Keratinocyte (primary cell): Measurements from ENCODE around the gene HDAC7. TPM values are rescaled to one million over a fixed set of nuclear protein-coding genes. Genes with fewer than 3 reads are reported as not detected.
A peak's percentile ranks its signal among the peaks of the same experiment; 100 is the strongest.

Source experiments
- DNase-seq: peaks from one replicate; pipeline ENCODE4 v3.0.0-alpha.2; 2011; ENCODE audit warnings: low read depth, missing footprints, low spot score
- FAIRE-seq: peaks from 2 replicates; lab custom pipeline; 2011; peaks lifted over from hg19 to GRCh38; lab: Jason Lieb, UNC
- H2AFZ ChIP-seq: 2 replicates; pipeline ENCODE4 v1.6.0; 2012; ENCODE audit warnings: low read length, control low read depth, inconsistent platforms; ENCODE audit not compliant: control insufficient read depth
- H3K27ac ChIP-seq: 2 replicates; pipeline ENCODE4 v1.5.1; 2011; ENCODE audit warnings: low read length; ENCODE audit not compliant: control insufficient read depth, insufficient read depth
- H3K27me3 ChIP-seq: 3 replicates; pipeline ENCODE4 v1.6.0; 2011; ENCODE audit warnings: low read length; ENCODE audit not compliant: control insufficient read depth, insufficient read depth; ENCODE audit errors: extremely low read depth
- H3K36me3 ChIP-seq, 2 experiments: 2 replicates in 1 of 2; 3 replicates in 1 of 2; pipeline ENCODE4 v1.5.1; 2011; ENCODE audit warnings: low read length in 2 of 2, mild to moderate bottlenecking in 1 of 2; ENCODE audit not compliant: control insufficient read depth in 2 of 2, insufficient read depth in 2 of 2; ENCODE audit errors: extremely low read depth in 1 of 2
- H3K4me1 ChIP-seq: 3 replicates; pipeline ENCODE4 v1.5.1; 2011; ENCODE audit warnings: low read length; ENCODE audit not compliant: control insufficient read depth, insufficient read depth; ENCODE audit errors: extremely low read depth
- H3K4me2 ChIP-seq: 3 replicates; pipeline ENCODE4 v1.6.0; 2011; ENCODE audit warnings: low read depth, low read length; ENCODE audit not compliant: control insufficient read depth, insufficient read depth; ENCODE audit errors: extremely low read depth
- H3K4me3 ChIP-seq, 3 experiments: fragments of 200-600 bp in 1 of 3; sonication (generic) in 1 of 3; 2 replicates in 2 of 3; 3 replicates in 1 of 3; pipeline ENCODE4 v1.5.1; 2011 to 2016; ENCODE audit warnings: low read length in 3 of 3, mild to moderate bottlenecking in 3 of 3, control low read depth in 2 of 3, inconsistent platforms in 1 of 3, low read depth in 1 of 3, mixed read lengths in 1 of 3, mixed run types in 1 of 3, moderate library complexity in 1 of 3; ENCODE audit not compliant: control insufficient read depth in 2 of 3, insufficient read depth in 2 of 3; ENCODE audit errors: extremely low read depth in 1 of 3
- H3K79me2 ChIP-seq: 2 replicates; pipeline ENCODE4 v1.6.0; 2012; ENCODE audit warnings: low read length; ENCODE audit not compliant: control insufficient read depth, insufficient read depth
- H3K9ac ChIP-seq: 3 replicates; pipeline ENCODE4 v1.6.0; 2011; ENCODE audit warnings: low read length; ENCODE audit not compliant: control insufficient read depth, insufficient read depth; ENCODE audit errors: extremely low read depth
- H3K9me1 ChIP-seq: 3 replicates; pipeline ENCODE4 v1.6.0; 2011; ENCODE audit warnings: low read length; ENCODE audit not compliant: control insufficient read depth, insufficient read depth; ENCODE audit errors: extremely low read depth
- H3K9me3 ChIP-seq: 2 replicates; pipeline ENCODE4 v1.5.1; 2012; ENCODE audit warnings: low read depth, low read length; ENCODE audit not compliant: control insufficient read depth
- H4K20me1 ChIP-seq: 3 replicates; pipeline ENCODE4 v1.6.0; 2011; ENCODE audit warnings: low read length; ENCODE audit not compliant: control insufficient read depth, insufficient read depth; ENCODE audit errors: extremely low read depth
- CTCF ChIP-seq, 3 experiments: IDR thresholded peaks in 1 of 3; conservative IDR thresholded peaks in 1 of 3; optimal IDR thresholded peaks in 1 of 3; 2 replicates in 2 of 3; 3 replicates in 1 of 3; pipeline versions ENCODE3 to v1.5.1; 2011; ENCODE audit warnings: low read length in 3 of 3, mild to moderate bottlenecking in 3 of 3, moderate library complexity in 2 of 3, control low read depth in 1 of 3, inconsistent platforms in 1 of 3; ENCODE audit not compliant: insufficient read depth in 2 of 3; ENCODE audit errors: extremely low read depth in 1 of 3
- EZH2 ChIP-seq: IDR thresholded peaks from one replicate; pipeline ENCODE4 v1.6.1; 2012; ENCODE audit warnings: inconsistent platforms, mild to moderate bottlenecking, low read length, moderate library complexity
- dilution Hi-C: fragments of 300-500 bp; cut with MboI; formaldehyde crosslinking; loops from one replicate; pipeline ENCODE4 v1.7.0; 2020; ENCODE audit warnings: low sequenced_read_pairs; ENCODE audit not compliant: extremely low pct_ligation_motif_present
- polyA plus RNA-seq, 5 experiments: library from polyadenylated mRNA; depleted of rRNA in 3 of 5; stranded (reverse) in 3 of 5; stranded (forward) in 1 of 5; unstranded in 1 of 5; fragments of >200 nt; gene quantifications; 1 replicate in 1 of 5; 2 replicates in 3 of 5; 3 replicates in 1 of 5; pipeline versions ENCODE4 v1.2.1 to v1.2.3, GENCODE V29; 2011 to 2012; ENCODE audit warnings: missing spikeins in 2 of 5, low read depth in 1 of 5, low replicate concordance in 1 of 5

Gene HDAC7
- polyA plus RNA-seq, 1 donor (not counting 4 experiments of a cell fraction or from before 2014, with no cell fraction given) = 17.0 TPM

GRCh38 chr12:47838286-47838931 is 18.7 kb upstream of the HDAC7 start:
- dilution Hi-C loops = no loop called here
- Histone ChIP-seq H4K20me1 (no peaks in the 10 kb centered on the region), H3K27me3 (no peaks in the 10 kb centered on the region), H3K27ac (no peak overlapping the region), H3K9me1 (no peaks in the 10 kb centered on the region), H3K36me3 (peaks cover under 1 to 2% of the 10 kb centered on the region in 2 experiments), H2AFZ (no peak overlapping the region), H3K79me2 (no peaks in the 10 kb centered on the region), H3K4me2 (no peak overlapping the region), H3K4me3 (no peak overlapping the region), H3K9me3 (no peaks in the 10 kb centered on the region), H3K4me1 (peaks cover 23% of the 10 kb centered on the region), H3K9ac (no peak overlapping the region)
- no peak for DNase-seq
- TF ChIP-seq EZH2 (no peak), CTCF (optimal IDR thresholded peaks at IDR 0.05 in 1 of 3, IDR thresholded peaks at IDR 0.05 in 1 of 3, conservative IDR thresholded peaks at IDR 0.05 in 1 of 3; ENCODE audit: extremely low read depth in 1 of 3, insufficient read depth in 2 of 3, low read length in 3 of 3) (peak; percentile 39 to 66 (median 54))
- FAIRE-seq = no peak

- Histone ChIP-seq H3K9ac (no peak overlapping the region), H2AFZ (no peak overlapping the region), H4K20me1 (no peaks in the 10 kb centered on the region), H3K36me3 (no peaks in the 10 kb centered on the region), H3K4me3 (no peak overlapping the region), H3K4me2 (no peak overlapping the region), H3K27me3 (no peaks in the 10 kb centered on the region), H3K9me1 (no peaks in the 10 kb centered on the region), H3K27ac (no peak overlapping the region), H3K9me3 (no peaks in the 10 kb centered on the region), H3K79me2 (no peaks in the 10 kb centered on the region), H3K4me1 (peaks cover 23% of the 10 kb centered on the region)
- FAIRE-seq (no peak), DNase-seq (no peak)
- no peak for TF ChIP-seq EZH2
- TF ChIP-seq CTCF (optimal IDR thresholded peaks at IDR 0.05 in 1 of 3, IDR thresholded peaks at IDR 0.05 in 1 of 3, conservative IDR thresholded peaks at IDR 0.05 in 1 of 3; ENCODE audit: extremely low read depth in 1 of 3, insufficient read depth in 2 of 3, low read length in 3 of 3) = peak; percentile 73 to 92 (median 84)
- dilution Hi-C loops = no loop called here
Measured at GRCh38 chr12:47837190-47838171, 17.8 kb upstream of the HDAC7 start.
